ENCODE measurements around the gene GRK7. TPM values are rescaled to one million over a fixed set of nuclear protein-coding genes. Genes with fewer than 3 reads are reported as not detected.

The GRK7 gene
- total RNA-seq, 4 donors from 2014 or later, result 0.34 TPM; not detected in 3

GRCh38 chr3:141764045-141764444 is 837 bp downstream of the GRK7 start:
- TF ChIP-seq CTCF (IDR thresholded peaks at IDR 0.05) (no peak), POLR2A (IDR thresholded peaks at IDR 0.05) (no peak)
- no peak overlapping the region for H3K4me3 ChIP-seq (ENCODE audit: low read depth, poor library complexity, severe bottlenecking)
- no peak for DNase-seq (ENCODE audit: low spot score in 2 of 2)
- intact Hi-C loops (cut with DNase I; ENCODE audit: low total_unique reads), result no loop called here
- WGBS, 2 donors, result 98 to 99% methylated on average over 2 of the region's 2 CpGs

- no peak overlapping the region for H3K4me3 ChIP-seq (ENCODE audit: low read depth, poor library complexity, severe bottlenecking)
- intact Hi-C loops (cut with DNase I; ENCODE audit: low total_unique reads), result no loop called here
- DNase-seq (ENCODE audit: low spot score in 2 of 2), result no peak
- 100% methylated on average over 1 of the region's 1 CpG for WGBS, 2 donors
- TF ChIP-seq CTCF (IDR thresholded peaks at IDR 0.05) (no peak), POLR2A (IDR thresholded peaks at IDR 0.05) (no peak)
Measured at GRCh38 chr3:141764465-141764864, 1.3 kb downstream of the GRK7 start.

- TF ChIP-seq POLR2A (IDR thresholded peaks at IDR 0.05), result no peak
- no peak for TF ChIP-seq CTCF (IDR thresholded peaks at IDR 0.05)
- 81% methylated on average over 2 of the region's 2 CpGs for WGBS, 2 donors
- intact Hi-C loops (cut with DNase I; ENCODE audit: low total_unique reads), result no loop called here
- DNase-seq (ENCODE audit: low spot score in 2 of 2), result no peak
- H3K4me3 ChIP-seq (ENCODE audit: low read depth, poor library complexity, severe bottlenecking), result no peak overlapping the region
Measured at GRCh38 chr3:141764986-141765385, 1.8 kb downstream of the GRK7 start.

- no peak for DNase-seq (ENCODE audit: low spot score in 2 of 2)
- no peak overlapping the region for H3K4me3 ChIP-seq (ENCODE audit: low read depth, poor library complexity, severe bottlenecking)
- WGBS, 2 donors, result 89 to 93% methylated on average over 2 of the region's 2 CpGs
- intact Hi-C loops (cut with DNase I; ENCODE audit: low total_unique reads), result no loop called here
- TF ChIP-seq CTCF (IDR thresholded peaks at IDR 0.05) (no peak), POLR2A (IDR thresholded peaks at IDR 0.05) (no peak)
Measured at GRCh38 chr3:141767066-141767465, 3.9 kb downstream of the GRK7 start.

GRCh38 chr3:141769221-141769894 is 6.2 kb downstream of the GRK7 start:
- no peak overlapping the region for H3K4me3 ChIP-seq (ENCODE audit: low read depth, poor library complexity, severe bottlenecking)
- 56 to 70% methylated on average over 6 of the region's 6 CpGs for WGBS, 2 donors
- TF ChIP-seq POLR2A (IDR thresholded peaks at IDR 0.05) (no peak), CTCF (IDR thresholded peaks at IDR 0.05) (no peak)
- no peak for DNase-seq (ENCODE audit: low spot score in 2 of 2)
- intact Hi-C loops (cut with DNase I; ENCODE audit: low total_unique reads), result no loop called here

- H3K4me3 ChIP-seq (ENCODE audit: low read depth, poor library complexity, severe bottlenecking), result no peak overlapping the region
- intact Hi-C loops (cut with DNase I; ENCODE audit: low total_unique reads), result no loop called here
- TF ChIP-seq CTCF (IDR thresholded peaks at IDR 0.05) (no peak), POLR2A (IDR thresholded peaks at IDR 0.05) (no peak)
- WGBS, 2 donors, result 95 to 96% methylated on average over 6 of the region's 6 CpGs
- DNase-seq (ENCODE audit: low spot score in 2 of 2), result no peak
Measured at GRCh38 chr3:141773676-141774075, 10.5 kb downstream of the GRK7 start.

Measured in lower leg skin (tissue), 4 donors.